ENCODE data around the gene DOK6.

DNA sequence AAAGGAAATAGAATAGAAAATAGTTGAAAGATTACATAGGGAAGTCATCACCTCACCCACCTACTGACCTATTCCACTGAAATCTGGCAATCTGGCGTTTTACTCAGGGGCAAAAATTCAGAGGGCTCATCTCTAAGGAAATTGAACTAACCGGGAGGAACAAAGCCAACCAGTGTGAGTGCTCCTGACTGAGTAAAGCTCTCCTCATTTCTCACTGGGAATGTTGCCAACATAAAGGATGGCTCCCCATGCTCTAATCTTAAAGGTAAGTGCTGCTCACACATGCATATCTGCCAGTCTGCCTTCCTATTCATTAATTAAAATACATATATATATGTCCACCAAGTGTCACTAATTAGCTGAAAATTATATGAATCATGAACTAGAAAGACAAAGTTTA is 13.5 kb upstream of the DOK6 start:
- TF ChIP-seq, protein P1, sequence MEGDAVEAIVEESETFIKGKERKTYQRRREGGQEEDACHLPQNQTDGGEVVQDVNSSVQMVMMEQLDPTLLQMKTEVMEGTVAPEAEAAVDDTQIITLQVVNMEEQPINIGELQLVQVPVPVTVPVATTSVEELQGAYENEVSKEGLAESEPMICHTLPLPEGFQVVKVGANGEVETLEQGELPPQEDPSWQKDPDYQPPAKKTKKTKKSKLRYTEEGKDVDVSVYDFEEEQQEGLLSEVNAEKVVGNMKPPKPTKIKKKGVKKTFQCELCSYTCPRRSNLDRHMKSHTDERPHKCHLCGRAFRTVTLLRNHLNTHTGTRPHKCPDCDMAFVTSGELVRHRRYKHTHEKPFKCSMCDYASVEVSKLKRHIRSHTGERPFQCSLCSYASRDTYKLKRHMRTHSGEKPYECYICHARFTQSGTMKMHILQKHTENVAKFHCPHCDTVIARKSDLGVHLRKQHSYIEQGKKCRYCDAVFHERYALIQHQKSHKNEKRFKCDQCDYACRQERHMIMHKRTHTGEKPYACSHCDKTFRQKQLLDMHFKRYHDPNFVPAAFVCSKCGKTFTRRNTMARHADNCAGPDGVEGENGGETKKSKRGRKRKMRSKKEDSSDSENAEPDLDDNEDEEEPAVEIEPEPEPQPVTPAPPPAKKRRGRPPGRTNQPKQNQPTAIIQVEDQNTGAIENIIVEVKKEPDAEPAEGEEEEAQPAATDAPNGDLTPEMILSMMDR (IDR thresholded peaks at IDR 0.05) = no peak
- no peak for TF ChIP-seq EZH2 (IDR thresholded peaks at IDR 0.05; ENCODE audit: borderline replicate concordance, insufficient read depth, low read depth, low read length, poor library complexity, severe bottlenecking)

All from B cell (primary cell).